Mammary epithelial cell (primary cell): ENCODE data around the gene KIRREL3.

Experiments
- EZH2 ChIP-seq: IDR thresholded peaks from 2 replicates; pipeline ENCODE4 v1.6.1; 2012; ENCODE audit warnings: low read length, inconsistent platforms, borderline replicate concordance
- TF ChIP-seq, protein P1 (sequence below), 2 donors: IDR thresholded peaks in 1 of 2; conservative IDR thresholded peaks in 1 of 2; 2 replicates each; pipeline ENCODE4 v1.5.1; 2011 to 2012; ENCODE audit warnings: inconsistent platforms in 2 of 2, low read length in 2 of 2, mild to moderate bottlenecking in 2 of 2, control low read depth in 1 of 2, low read depth in 1 of 2; ENCODE audit not compliant: insufficient read depth in 1 of 2; ENCODE audit errors: extremely low read depth in 1 of 2

DNA sequence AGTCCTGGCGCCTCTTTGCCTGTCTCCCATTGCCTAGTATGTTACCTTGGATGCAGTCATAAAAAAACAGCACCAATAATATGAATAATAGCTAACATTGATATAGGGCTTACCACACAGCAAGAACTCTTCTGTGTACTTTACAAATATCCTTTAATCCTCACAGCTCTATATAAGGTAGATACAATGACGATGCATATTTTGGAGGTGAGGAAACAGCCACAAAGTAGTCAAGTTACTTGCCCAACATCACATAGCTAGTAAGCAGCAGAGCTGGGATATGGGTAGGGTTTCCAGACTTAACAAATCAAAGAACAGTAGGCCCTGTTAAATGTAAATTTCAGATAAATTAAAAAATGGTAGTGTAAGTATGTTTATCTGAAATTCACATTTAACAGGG is 516.3 kb downstream of the KIRREL3 start:
- TF ChIP-seq, protein P1, sequence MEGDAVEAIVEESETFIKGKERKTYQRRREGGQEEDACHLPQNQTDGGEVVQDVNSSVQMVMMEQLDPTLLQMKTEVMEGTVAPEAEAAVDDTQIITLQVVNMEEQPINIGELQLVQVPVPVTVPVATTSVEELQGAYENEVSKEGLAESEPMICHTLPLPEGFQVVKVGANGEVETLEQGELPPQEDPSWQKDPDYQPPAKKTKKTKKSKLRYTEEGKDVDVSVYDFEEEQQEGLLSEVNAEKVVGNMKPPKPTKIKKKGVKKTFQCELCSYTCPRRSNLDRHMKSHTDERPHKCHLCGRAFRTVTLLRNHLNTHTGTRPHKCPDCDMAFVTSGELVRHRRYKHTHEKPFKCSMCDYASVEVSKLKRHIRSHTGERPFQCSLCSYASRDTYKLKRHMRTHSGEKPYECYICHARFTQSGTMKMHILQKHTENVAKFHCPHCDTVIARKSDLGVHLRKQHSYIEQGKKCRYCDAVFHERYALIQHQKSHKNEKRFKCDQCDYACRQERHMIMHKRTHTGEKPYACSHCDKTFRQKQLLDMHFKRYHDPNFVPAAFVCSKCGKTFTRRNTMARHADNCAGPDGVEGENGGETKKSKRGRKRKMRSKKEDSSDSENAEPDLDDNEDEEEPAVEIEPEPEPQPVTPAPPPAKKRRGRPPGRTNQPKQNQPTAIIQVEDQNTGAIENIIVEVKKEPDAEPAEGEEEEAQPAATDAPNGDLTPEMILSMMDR (conservative IDR thresholded peaks at IDR 0.05 in 1 of 2, IDR thresholded peaks at IDR 0.05 in 1 of 2; ENCODE audit: extremely low read depth in 1 of 2, insufficient read depth in 1 of 2, low read depth in 1 of 2, low read length in 2 of 2): no peak
- no peak for TF ChIP-seq EZH2
